PFSK-1 (cell line): ENCODE results near the gene CYTH3.
A peak's percentile ranks its signal among the peaks of the same experiment; 100 is the strongest.

ENCODE experiments used
- FOXP2 ChIP-seq: optimal IDR thresholded peaks from 2 replicates; pipeline ENCODE3; 2011; ENCODE audit warnings: borderline replicate concordance, control low read depth, inconsistent platforms; ENCODE audit not compliant: insufficient read depth; ENCODE audit errors: extremely low read length, extremely low read depth
- POLR2AphosphoS5 ChIP-seq: IDR thresholded peaks from 2 replicates; pipeline ENCODE4 v1.6.1; 2012; ENCODE audit warnings: low read depth, mild to moderate bottlenecking, control low read depth, low read length, moderate library complexity
- SIN3A ChIP-seq: IDR thresholded peaks from 2 replicates; pipeline ENCODE4 v1.6.1; 2012; ENCODE audit warnings: mild to moderate bottlenecking, low read length, moderate library complexity, borderline replicate concordance; ENCODE audit not compliant: insufficient read depth
- TAF1 ChIP-seq: IDR thresholded peaks from 2 replicates; pipeline ENCODE4 v1.6.1; 2012; ENCODE audit warnings: low read length, control low read depth, borderline replicate concordance; ENCODE audit not compliant: insufficient read depth
- TF ChIP-seq, protein P1 (sequence below), 2 experiments: IDR thresholded peaks; 2 replicates each; pipeline versions ENCODE4 v1.6.1 to v1.8.0; 2011 to 2012; ENCODE audit warnings: low read depth in 2 of 2, low read length in 2 of 2, control low read depth in 1 of 2, inconsistent platforms in 1 of 2, mild to moderate bottlenecking in 1 of 2, moderate library complexity in 1 of 2; ENCODE audit not compliant: insufficient read depth in 1 of 2

The CYTH3 gene

GRCh38 chr7:6234384-6234783 is 38.0 kb downstream of the CYTH3 start:
- TF ChIP-seq, protein P1, sequence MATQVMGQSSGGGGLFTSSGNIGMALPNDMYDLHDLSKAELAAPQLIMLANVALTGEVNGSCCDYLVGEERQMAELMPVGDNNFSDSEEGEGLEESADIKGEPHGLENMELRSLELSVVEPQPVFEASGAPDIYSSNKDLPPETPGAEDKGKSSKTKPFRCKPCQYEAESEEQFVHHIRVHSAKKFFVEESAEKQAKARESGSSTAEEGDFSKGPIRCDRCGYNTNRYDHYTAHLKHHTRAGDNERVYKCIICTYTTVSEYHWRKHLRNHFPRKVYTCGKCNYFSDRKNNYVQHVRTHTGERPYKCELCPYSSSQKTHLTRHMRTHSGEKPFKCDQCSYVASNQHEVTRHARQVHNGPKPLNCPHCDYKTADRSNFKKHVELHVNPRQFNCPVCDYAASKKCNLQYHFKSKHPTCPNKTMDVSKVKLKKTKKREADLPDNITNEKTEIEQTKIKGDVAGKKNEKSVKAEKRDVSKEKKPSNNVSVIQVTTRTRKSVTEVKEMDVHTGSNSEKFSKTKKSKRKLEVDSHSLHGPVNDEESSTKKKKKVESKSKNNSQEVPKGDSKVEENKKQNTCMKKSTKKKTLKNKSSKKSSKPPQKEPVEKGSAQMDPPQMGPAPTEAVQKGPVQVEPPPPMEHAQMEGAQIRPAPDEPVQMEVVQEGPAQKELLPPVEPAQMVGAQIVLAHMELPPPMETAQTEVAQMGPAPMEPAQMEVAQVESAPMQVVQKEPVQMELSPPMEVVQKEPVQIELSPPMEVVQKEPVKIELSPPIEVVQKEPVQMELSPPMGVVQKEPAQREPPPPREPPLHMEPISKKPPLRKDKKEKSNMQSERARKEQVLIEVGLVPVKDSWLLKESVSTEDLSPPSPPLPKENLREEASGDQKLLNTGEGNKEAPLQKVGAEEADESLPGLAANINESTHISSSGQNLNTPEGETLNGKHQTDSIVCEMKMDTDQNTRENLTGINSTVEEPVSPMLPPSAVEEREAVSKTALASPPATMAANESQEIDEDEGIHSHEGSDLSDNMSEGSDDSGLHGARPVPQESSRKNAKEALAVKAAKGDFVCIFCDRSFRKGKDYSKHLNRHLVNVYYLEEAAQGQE (IDR thresholded peaks at IDR 0.05; ENCODE audit: insufficient read depth in 1 of 2, low read depth in 2 of 2, low read length in 2 of 2) = no peak
- no peak for TF ChIP-seq SIN3A
- TF ChIP-seq TAF1 = no peak
- TF ChIP-seq FOXP2 = no peak
- TF ChIP-seq POLR2AphosphoS5 = no peak

- TF ChIP-seq TAF1 = no peak
- TF ChIP-seq, protein P1 (IDR thresholded peaks at IDR 0.05; ENCODE audit: insufficient read depth in 1 of 2, low read depth in 2 of 2, low read length in 2 of 2) = no peak
- TF ChIP-seq FOXP2 = peak; percentile 33
These were observed 39.9 kb downstream of the CYTH3 start for GRCh38 chr7:6232534-6232933.

- TF ChIP-seq POLR2AphosphoS5 (no peak), SIN3A (no peak), TAF1 (no peak), FOXP2 (no peak)
- TF ChIP-seq, protein P1 (IDR thresholded peaks at IDR 0.05; ENCODE audit: insufficient read depth in 1 of 2, low read depth in 2 of 2, low read length in 2 of 2) = no peak
These were observed 40.3 kb downstream of the CYTH3 start for GRCh38 chr7:6232116-6232515.

- no peak for TF ChIP-seq FOXP2
These were observed 41.2 kb downstream of the CYTH3 start for GRCh38 chr7:6231184-6231583.

- no peak for TF ChIP-seq POLR2AphosphoS5
- 0 out of 2 replicates have a peak, but pooled peaks have one; percentile 85 for TF ChIP-seq SIN3A
- no peak for TF ChIP-seq FOXP2
These were observed 43.8 kb downstream of the CYTH3 start for GRCh38 chr7:6228361-6229229.

- TF ChIP-seq, protein P1 (IDR thresholded peaks at IDR 0.05; ENCODE audit: insufficient read depth in 1 of 2, low read depth in 2 of 2, low read length in 2 of 2) = no peak
- TF ChIP-seq SIN3A = no peak
- no peak for TF ChIP-seq POLR2AphosphoS5
- no peak for TF ChIP-seq FOXP2
- no peak for TF ChIP-seq TAF1
These were observed 45.1 kb downstream of the CYTH3 start for GRCh38 chr7:6227294-6227846.
